HFF-Myc (cell line): ENCODE data around the gene PRRC2B.
"Not testable (repeated sequence)": the region's sequence is repeated elsewhere in the genome, so short reads cannot be mapped to it uniquely, and the experiment has no call there.

Experiments
- DNase-seq: peaks from one replicate; pipeline ENCODE4 v3.0.0-alpha.2; 2011; ENCODE audit warnings: low read depth; ENCODE audit errors: extremely low read depth
- H3K4me3 ChIP-seq: replicated peaks from 2 replicates; pipeline ENCODE4 v1.5.1; 2011; ENCODE audit warnings: low read depth, mild to moderate bottlenecking, control low read depth, low read length
- TF ChIP-seq, protein P1 (sequence below): IDR thresholded peaks from 2 replicates; pipeline ENCODE4 v1.5.1; 2012; ENCODE audit warnings: mild to moderate bottlenecking, low read depth, low read length, control low read depth; ENCODE audit errors: missing control alignments

PRRC2B gene

GRCh38 chr9:131447148-131447547 lies 53.3 kb downstream of the PRRC2B start:
- no peak for DNase-seq
- TF ChIP-seq, protein P1, sequence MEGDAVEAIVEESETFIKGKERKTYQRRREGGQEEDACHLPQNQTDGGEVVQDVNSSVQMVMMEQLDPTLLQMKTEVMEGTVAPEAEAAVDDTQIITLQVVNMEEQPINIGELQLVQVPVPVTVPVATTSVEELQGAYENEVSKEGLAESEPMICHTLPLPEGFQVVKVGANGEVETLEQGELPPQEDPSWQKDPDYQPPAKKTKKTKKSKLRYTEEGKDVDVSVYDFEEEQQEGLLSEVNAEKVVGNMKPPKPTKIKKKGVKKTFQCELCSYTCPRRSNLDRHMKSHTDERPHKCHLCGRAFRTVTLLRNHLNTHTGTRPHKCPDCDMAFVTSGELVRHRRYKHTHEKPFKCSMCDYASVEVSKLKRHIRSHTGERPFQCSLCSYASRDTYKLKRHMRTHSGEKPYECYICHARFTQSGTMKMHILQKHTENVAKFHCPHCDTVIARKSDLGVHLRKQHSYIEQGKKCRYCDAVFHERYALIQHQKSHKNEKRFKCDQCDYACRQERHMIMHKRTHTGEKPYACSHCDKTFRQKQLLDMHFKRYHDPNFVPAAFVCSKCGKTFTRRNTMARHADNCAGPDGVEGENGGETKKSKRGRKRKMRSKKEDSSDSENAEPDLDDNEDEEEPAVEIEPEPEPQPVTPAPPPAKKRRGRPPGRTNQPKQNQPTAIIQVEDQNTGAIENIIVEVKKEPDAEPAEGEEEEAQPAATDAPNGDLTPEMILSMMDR = no peak
- H3K4me3 ChIP-seq = no peak overlapping the region

DNA sequence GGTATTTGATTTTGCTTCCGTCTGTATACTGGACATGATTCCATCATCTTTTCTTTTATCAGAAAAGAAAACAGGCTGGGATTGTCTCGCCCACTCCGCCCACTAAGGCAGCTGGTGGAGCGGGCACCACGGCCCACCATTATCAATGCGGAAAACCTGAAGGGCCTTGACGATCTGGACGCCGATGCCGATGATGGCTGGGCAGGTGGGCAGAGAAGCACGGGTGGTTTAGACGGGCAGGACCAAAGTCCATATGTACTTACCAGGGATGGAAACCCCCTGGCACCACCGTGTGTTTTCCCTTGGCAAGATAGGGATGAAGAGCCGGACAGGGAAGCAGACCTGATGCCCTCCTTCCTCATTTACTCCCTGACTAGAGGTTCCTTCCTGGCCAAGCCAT lies 53.7 kb downstream of the PRRC2B start:
- no peak overlapping the region for H3K4me3 ChIP-seq
- TF ChIP-seq, protein P1 = no peak
- DNase-seq = no peak

DNA sequence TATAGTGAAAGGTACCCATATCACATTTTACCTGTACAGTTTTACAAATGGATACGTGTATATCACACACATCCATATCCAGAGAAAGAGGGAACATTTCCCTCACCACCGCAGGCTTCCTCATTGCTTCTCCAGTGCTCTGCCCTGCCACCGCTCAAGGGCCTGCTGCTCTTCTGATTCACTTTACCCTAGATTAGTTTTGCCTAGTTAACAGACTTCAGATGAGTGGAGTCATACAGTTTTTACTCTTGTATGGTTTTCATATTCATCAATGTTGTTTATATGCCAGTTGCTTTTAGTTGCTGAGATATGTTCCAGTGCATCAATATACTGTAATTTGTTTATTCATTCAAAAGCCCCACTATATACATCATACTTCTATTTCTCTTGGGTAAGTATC lies 54.9 kb downstream of the PRRC2B start:
- TF ChIP-seq, protein P1 = no peak
- H3K4me3 ChIP-seq = no peak overlapping the region
- DNase-seq = no peak

GRCh38 chr9:131449276-131449675 lies 55.4 kb downstream of the PRRC2B start:
- TF ChIP-seq, protein P1 = no peak

DNA sequence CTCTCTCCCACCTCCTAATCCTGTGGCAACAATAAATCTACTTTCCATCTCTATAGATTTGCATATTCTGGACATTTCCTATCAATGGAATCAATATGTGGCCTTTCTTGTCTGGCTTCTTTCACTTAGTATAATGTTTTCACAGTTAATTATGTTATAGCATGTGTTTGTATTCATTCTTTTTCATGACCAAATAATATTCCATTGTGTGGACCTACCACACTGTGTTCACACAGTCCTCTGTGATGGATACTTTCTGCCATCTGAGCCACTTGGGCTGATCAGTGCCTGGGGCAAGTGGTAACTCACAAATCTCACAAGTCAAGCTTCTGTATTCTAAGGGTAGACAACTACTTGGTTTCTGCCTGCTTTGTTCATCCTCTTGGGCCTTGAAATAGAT lies 60.1 kb downstream of the PRRC2B start:
- TF ChIP-seq, protein P1 = no peak

More at GRCh38 chr9:131449276-131449675, 55.4 kb downstream of the PRRC2B start:
- no peak for DNase-seq
- H3K4me3 ChIP-seq = no peak overlapping the region

DNA sequence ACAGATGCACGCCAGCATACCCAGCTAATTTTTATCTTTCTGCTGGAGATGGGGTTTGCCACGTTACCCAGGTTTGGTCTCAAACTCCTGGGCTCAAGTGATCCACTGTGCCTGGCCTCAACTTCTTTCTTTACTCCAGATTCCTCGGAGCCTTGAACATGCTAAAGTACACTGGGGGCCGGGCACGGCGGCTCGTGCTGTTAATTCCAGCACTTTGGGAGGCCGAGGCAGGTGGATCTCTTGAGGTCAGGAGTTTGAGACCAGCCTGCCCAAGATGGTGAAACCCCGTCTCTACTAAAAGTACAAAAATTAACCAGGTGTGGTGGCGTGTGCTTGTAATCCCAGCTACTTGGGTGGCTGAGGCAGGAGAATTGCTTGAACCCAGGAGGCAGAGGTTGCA lies 61.8 kb downstream of the PRRC2B start:
- not testable (repeated sequence) for H3K4me3 ChIP-seq, DNase-seq

More for the DNA sequence above, 60.1 kb downstream of the PRRC2B start:
- DNase-seq = no peak
- no peak overlapping the region for H3K4me3 ChIP-seq

DNA sequence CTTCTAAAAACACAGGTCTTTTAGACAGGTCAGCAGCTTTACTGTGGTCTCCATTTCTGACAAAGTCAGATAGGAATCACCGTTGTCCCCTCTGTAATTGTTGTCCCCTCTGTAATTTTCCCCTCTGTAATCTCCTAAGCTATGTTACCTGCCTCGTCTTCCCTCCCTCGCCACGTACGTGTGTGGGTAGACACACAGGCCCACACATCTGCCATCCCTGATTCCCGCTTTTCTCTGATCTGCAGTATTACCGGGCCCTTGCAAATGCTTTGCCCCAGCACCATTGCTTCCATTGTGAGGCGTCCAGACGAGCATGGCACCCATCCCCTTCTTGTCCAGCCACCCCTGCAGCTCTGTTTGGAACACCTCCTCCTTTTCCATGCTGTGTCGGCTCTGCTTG lies 63.9 kb downstream of the PRRC2B start:
- TF ChIP-seq, protein P1 = no peak
- DNase-seq = no peak
- no peak overlapping the region for H3K4me3 ChIP-seq

- no peak for DNase-seq
- no peak overlapping the region for H3K4me3 ChIP-seq
- TF ChIP-seq, protein P1 = no peak
Measured at GRCh38 chr9:131459056-131459455, 65.2 kb downstream of the PRRC2B start.
